NB4 (cell line): ENCODE results near the gene UGT1A5.

Source experiments
- DNase-seq: peaks from one replicate; pipeline ENCODE4 v3.0.0; 2010; ENCODE audit warnings: low read depth
- H3K4me3 ChIP-seq: one replicate; pipeline ENCODE4 v1.5.1; 2011; ENCODE audit warnings: mild to moderate bottlenecking, low read depth, low read length, moderate library complexity
- CTCF ChIP-seq: IDR thresholded peaks from one replicate; pipeline ENCODE4 v1.5.1; 2012; ENCODE audit warnings: low read depth, low read length
- MYC ChIP-seq: IDR thresholded peaks from 2 replicates; pipeline ENCODE4 v1.6.1; 2011; ENCODE audit warnings: low read depth, low read length
- POLR2A ChIP-seq: IDR thresholded peaks from 2 replicates; pipeline ENCODE4 v1.6.1; 2011; ENCODE audit warnings: mild to moderate bottlenecking; ENCODE audit not compliant: insufficient read length; ENCODE audit errors: extremely low read depth
- TF ChIP-seq, protein P1 (sequence below): IDR thresholded peaks from 2 replicates; pipeline ENCODE4 v1.6.1; 2011; ENCODE audit warnings: low read depth, low read length

Gene UGT1A5

DNA sequence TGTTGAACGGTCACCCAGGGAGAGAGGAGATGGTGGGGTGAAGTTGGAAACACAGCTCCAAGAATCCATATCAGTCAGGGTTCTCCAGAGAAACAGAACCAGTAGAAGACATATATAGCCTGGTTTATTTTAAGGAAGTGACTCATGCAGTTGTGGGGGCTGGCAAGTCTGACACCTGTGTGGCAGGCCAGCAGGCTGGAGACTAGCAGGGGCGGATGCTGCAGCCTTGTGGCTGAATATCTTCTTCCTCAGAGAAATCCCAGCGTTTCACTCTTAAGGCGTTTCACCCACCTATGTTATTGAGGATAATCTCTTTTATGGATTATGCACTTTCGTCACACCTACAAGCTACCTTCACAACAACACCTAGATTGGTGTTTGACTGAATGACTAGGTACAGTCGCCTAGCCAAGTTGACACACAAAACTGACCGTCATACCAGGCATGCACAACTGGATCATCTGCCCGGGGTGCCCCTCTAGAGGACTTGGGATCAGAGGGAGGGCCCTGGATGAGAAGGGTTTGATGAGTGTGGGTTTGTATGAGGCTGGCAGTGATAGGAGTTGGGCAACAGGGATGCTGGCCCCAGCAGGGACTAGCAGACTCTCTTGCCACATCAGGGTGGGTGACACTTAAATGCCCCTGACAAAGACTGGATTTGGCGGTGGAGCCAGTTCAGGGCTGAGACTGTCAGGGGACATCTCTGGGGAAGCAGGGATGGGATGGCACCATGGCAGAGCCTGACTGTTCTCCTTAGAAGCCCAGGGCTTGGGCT is 88.8 kb downstream of the UGT1A5 start:
- no peak overlapping the region for H3K4me3 ChIP-seq
- TF ChIP-seq MYC (no peak), CTCF (no peak), POLR2A (no peak)
- TF ChIP-seq, protein P1, sequence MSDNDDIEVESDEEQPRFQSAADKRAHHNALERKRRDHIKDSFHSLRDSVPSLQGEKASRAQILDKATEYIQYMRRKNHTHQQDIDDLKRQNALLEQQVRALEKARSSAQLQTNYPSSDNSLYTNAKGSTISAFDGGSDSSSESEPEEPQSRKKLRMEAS: no peak
- peak; percentile 24 for DNase-seq

- no peak overlapping the region for H3K4me3 ChIP-seq
- no peak for DNase-seq
Measured at GRCh38 chr2:233802132-233802815, 89.6 kb downstream of the UGT1A5 start.

GRCh38 chr2:233803292-233803911 is 90.7 kb downstream of the UGT1A5 start:
- TF ChIP-seq CTCF (no peak), MYC (no peak), POLR2A (no peak)
- TF ChIP-seq, protein P1: no peak
- H3K4me3 ChIP-seq: no peak overlapping the region
- DNase-seq: no peak

More at GRCh38 chr2:233802132-233802815, 89.6 kb downstream of the UGT1A5 start:
- TF ChIP-seq, protein P1: no peak
- TF ChIP-seq POLR2A (no peak), CTCF (no peak), MYC (no peak)

GRCh38 chr2:233803994-233804393 is 91.3 kb downstream of the UGT1A5 start:
- no peak overlapping the region for H3K4me3 ChIP-seq
- TF ChIP-seq POLR2A (no peak), CTCF (no peak), MYC (no peak)
- TF ChIP-seq, protein P1: no peak
- no peak for DNase-seq

DNA sequence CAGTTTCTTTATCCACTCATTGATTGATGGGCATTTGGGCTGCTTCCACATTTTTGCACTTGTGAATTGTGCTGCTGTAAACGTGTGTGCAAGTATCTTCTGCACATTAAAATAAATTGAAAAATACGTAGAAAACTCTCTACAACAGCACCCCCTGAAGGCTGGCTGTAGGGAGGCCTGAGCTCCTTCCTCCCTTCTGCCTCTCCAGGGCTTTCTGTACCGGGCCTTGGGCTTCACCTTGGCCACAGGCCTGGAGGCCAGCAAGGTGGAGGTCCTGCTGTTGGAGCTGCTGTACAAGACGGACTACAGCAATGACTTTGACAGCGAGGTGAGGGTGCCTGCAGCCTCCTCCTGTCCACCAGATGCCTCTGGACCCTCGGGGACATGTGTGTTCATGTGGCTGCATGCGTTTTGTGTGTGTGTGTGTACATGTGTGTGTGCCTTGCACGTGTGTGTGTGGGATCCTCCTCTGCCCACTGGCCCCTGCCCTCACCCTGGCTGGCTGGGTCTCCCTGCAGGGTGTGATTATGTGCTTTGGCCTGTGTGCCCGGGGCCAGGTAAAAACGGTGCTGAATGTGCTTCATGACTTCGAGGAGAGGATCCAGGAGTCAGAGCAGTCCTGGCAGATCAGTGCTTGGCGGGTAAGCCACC is 94.6 kb downstream of the UGT1A5 start:
- H3K4me3 ChIP-seq: no peak overlapping the region
- TF ChIP-seq MYC: no peak
- TF ChIP-seq, protein P1: no peak
- TF ChIP-seq CTCF: no peak
- no peak for TF ChIP-seq POLR2A
- no peak for DNase-seq
